Tibial nerve (tissue), 4 donors: ENCODE data around the gene CAMSAP2. TPM values are rescaled to one million over a fixed set of nuclear protein-coding genes. Genes with fewer than 3 reads are reported as not detected.

Experiments
- DNase-seq, 2 donors: peaks; one replicate each; pipeline ENCODE4 v3.0.0-alpha.2; 2019; ENCODE audit warnings: low spot score in 2 of 2
- H3K27ac ChIP-seq, 4 donors: fragments of 200-600 bp; sonication (generic) in 3 of 4; one replicate each; pipeline ENCODE4 v1.5.1; 2017 to 2019; ENCODE audit warnings: mild to moderate bottlenecking in 1 of 4
- H3K27me3 ChIP-seq, 2 donors: fragments of 200-600 bp; sonication (generic) in 1 of 2; one replicate each; pipeline versions ENCODE4 v1.5.1 to v1.6.0; 2017 to 2019
- H3K36me3 ChIP-seq, 3 donors: fragments of 200-600 bp; sonication (generic); one replicate each; pipeline ENCODE4 v1.5.1; 2018 to 2019
- H3K4me1 ChIP-seq, 4 donors: fragments of 200-600 bp; sonication (generic) in 3 of 4; one replicate each; pipeline ENCODE4 v1.5.1; 2017 to 2019
- H3K4me3 ChIP-seq, 4 donors: fragments of 200-600 bp; sonication (generic) in 3 of 4; one replicate each; pipeline ENCODE4 v1.5.1; 2017 to 2019; ENCODE audit warnings: mild to moderate bottlenecking in 1 of 4, moderate library complexity in 1 of 4
- H3K9me3 ChIP-seq, 4 donors: fragments of 200-600 bp; sonication (generic) in 3 of 4; one replicate each; pipeline ENCODE4 v1.5.1; 2017 to 2019
- EP300 ChIP-seq, 2 donors: sonication (generic); formaldehyde crosslinking; IDR thresholded peaks; one replicate each; pipeline ENCODE4 v1.6.1; 2017; ENCODE audit warnings: antibody characterized with exemption in 2 of 2, mild to moderate bottlenecking in 1 of 2
- POLR2A ChIP-seq, 2 donors: fragments of 450-650 bp; IDR thresholded peaks; one replicate each; pipeline ENCODE4 v1.6.1; 2017; ENCODE audit warnings: antibody characterized with exemption in 2 of 2, mild to moderate bottlenecking in 2 of 2, moderate library complexity in 2 of 2
- WGBS, 2 donors: methylation state at CpG; one replicate each; pipeline ENCODE4 v1.1.5; 2018; 5-methylcytosine and 5-hydroxymethylcytosine counted together
- total RNA-seq, 4 donors: library from RNA; depleted of rRNA; stranded (reverse); fragments of >200 nt; gene quantifications; one replicate each; pipeline ENCODE4 v1.1.0, GENCODE V29; 2016
- TF ChIP-seq, protein P1 (sequence below), 5 experiments: fragments of 200-600 bp in 3 of 5; fragments of 450-650 bp in 2 of 5; sonication (generic) in 3 of 5; IDR thresholded peaks; one replicate each; pipeline ENCODE4 v1.5.1; 2016 to 2019; ENCODE audit warnings: antibody characterized with exemption in 5 of 5, mild to moderate bottlenecking in 3 of 5, moderate library complexity in 2 of 5

Gene CAMSAP2
- total RNA-seq, 4 donors from 2014 or later = 27.3 to 38.9 (median 31.6) TPM

DNA sequence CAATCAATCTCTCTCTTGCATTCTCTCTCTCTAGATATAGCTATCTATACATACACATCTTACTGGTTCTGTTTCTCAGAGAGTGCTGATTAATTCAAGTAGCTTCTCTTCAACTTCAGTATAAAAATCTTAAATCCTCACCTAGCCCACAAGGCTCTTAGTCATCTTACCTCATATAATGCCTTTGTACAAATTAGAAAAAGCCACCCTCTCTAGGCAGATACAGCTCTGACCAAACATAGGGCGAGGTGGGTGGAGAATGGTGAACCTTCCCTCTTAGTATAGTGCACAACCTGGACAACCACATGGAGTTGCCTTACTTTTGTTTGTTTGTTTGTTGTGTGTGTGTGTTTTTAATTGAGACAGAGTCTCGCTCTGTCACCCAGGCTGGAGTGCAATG, 150.9 kb downstream of the CAMSAP2 start:
- Histone ChIP-seq H3K9me3 (no peaks in the 10 kb centered on the region), H3K4me3 (no peak overlapping the region), H3K27me3 (peaks cover 0 to 61% of the 10 kb centered on the region in 2 donors), H3K36me3 (no peaks in the 10 kb centered on the region), H3K27ac (no peak overlapping the region), H3K4me1 (peaks cover 0 to 20% (median 14%) of the 10 kb centered on the region in 4 donors)
- TF ChIP-seq POLR2A (IDR thresholded peaks at IDR 0.05) (no peak), EP300 (IDR thresholded peaks at IDR 0.05) (no peak)
- TF ChIP-seq, protein P1, sequence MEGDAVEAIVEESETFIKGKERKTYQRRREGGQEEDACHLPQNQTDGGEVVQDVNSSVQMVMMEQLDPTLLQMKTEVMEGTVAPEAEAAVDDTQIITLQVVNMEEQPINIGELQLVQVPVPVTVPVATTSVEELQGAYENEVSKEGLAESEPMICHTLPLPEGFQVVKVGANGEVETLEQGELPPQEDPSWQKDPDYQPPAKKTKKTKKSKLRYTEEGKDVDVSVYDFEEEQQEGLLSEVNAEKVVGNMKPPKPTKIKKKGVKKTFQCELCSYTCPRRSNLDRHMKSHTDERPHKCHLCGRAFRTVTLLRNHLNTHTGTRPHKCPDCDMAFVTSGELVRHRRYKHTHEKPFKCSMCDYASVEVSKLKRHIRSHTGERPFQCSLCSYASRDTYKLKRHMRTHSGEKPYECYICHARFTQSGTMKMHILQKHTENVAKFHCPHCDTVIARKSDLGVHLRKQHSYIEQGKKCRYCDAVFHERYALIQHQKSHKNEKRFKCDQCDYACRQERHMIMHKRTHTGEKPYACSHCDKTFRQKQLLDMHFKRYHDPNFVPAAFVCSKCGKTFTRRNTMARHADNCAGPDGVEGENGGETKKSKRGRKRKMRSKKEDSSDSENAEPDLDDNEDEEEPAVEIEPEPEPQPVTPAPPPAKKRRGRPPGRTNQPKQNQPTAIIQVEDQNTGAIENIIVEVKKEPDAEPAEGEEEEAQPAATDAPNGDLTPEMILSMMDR (IDR thresholded peaks at IDR 0.05) = no peak
- WGBS, 2 donors = 96 to 98% methylated on average over 2 of the region's 2 CpGs
- no peak for DNase-seq

DNA sequence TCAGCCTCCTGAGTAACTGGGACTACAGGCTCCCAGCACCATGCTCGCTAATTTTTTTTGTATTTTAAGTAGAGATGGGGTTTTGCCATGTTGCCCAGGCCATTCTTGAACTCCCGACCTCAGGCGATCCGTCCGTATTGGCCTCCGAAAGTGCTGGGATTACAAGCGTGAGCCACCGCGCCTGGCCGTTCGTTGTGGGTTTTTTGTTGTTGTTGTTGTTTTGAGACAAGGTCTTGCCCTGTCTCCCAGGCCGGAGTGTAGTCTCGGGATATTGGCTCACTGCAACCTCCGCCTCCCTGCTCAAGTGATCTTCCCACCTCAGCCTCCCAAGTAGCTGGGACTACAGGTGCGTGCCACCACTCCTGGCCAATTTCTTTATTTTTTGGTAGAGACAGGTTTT, 151.3 kb downstream of the CAMSAP2 start:
- DNase-seq = no peak
- Histone ChIP-seq H3K27ac (no peak overlapping the region), H3K36me3 (no peaks in the 10 kb centered on the region), H3K4me1 (peaks cover 0 to 20% (median 14%) of the 10 kb centered on the region in 4 donors), H3K9me3 (no peaks in the 10 kb centered on the region), H3K27me3 (peaks cover 0 to 65% of the 10 kb centered on the region in 2 donors), H3K4me3 (no peak overlapping the region)
- 96% methylated on average over 15 of the region's 15 CpGs for WGBS, 2 donors
- TF ChIP-seq, protein P1 (IDR thresholded peaks at IDR 0.05) = no peak
- no peak for TF ChIP-seq EP300 (IDR thresholded peaks at IDR 0.05)
- no peak for TF ChIP-seq POLR2A (IDR thresholded peaks at IDR 0.05)

DNA sequence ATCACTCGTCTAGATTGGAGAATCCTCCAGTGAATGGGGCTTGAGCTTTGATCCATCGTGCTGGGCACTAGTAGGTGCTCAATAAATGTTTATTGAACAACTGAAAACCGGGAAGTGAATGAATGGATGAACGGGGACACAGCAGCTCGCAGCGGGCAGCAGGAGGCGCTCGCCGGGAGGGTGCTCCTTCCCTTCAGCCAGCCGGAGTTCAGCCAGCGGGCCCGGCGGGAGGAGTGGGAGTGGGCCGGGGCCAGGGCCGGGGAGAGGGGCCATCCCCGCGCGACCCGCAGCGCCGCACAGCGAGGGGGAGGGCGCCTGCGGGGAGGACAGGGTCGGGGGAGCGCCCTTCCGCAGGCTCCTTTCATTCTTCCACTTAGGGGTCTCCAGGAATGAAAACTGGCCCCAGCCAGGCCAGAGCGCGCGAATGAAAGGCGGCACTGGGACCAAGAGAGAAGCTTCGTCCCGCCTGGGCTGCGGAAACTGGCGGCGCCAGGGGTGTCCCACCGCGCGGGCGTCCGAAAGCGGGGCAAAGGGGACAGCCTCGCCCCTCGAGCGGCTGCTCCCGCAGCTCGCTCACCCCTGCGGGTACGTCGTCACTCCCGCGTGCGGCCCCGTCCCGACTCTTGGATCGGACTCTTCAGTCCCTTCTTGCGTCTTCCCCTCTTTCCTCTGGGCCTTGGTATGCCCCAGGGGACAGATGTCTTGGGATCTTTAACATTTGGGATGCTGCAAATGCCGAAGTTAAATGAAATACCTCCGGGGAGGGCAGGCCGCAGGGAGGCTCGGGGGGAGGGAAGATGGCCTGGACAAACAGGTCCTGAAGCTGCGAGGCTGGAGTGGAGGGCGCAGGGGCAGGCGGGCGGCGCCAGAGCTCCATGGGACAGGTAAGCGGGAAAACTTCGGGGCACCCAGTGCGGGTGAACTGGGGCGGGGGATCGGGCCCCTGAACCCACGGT, 152.4 kb downstream of the CAMSAP2 start:
- Histone ChIP-seq H3K27ac (peak overlapping the region in 1 of 4 donors; percentile 51), H3K4me3 (peak overlapping the region; percentile 7 to 48 (median 40)), H3K36me3 (no peaks in the 10 kb centered on the region), H3K4me1 (peaks cover 0 to 20% (median 14%) of the 10 kb centered on the region in 4 donors), H3K9me3 (no peaks in the 10 kb centered on the region), H3K27me3 (peaks cover 0 to 65% of the 10 kb centered on the region in 2 donors)
- TF ChIP-seq, protein P1 (IDR thresholded peaks at IDR 0.05) = peak in 1 of 5 experiments; percentile 8
- no peak for TF ChIP-seq POLR2A (IDR thresholded peaks at IDR 0.05)
- 5 to 11% methylated on average over 32 to 69 of the region's 72 CpGs for WGBS, 2 donors
- no peak for DNase-seq

DNA sequence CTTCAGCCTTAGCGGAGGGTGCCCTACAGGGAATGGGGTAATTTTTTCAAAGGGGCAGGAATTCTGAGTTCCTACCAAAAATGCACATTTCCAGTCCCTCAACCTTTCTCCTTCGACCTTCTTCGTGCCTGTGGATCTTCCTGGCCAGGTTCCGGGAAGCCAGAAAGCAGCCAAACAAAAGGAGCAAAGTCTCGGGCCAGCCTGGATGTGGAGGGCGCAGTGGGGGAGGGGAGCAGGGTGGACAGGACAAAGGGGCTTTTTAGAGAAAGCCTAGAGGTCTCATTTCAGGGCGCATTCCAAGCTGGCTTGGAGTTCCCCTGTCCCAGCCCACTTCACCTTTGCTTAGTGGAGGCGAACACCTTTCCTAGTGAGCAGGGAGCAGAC, 153.1 kb downstream of the CAMSAP2 start:
- no peak for TF ChIP-seq EP300 (IDR thresholded peaks at IDR 0.05)
- TF ChIP-seq POLR2A (IDR thresholded peaks at IDR 0.05) = no peak
- H3K4me3 ChIP-seq = peak overlapping the region in 2 of 4 donors; percentile 47 to 48
- WGBS, 2 donors = 19 to 23% methylated on average over 8 of the region's 8 CpGs
- DNase-seq = no peak
- peaks cover 0 to 65% of the 10 kb centered on the region in 2 donors for H3K27me3 ChIP-seq
- H3K4me1 ChIP-seq = peaks cover 0 to 20% (median 14%) of the 10 kb centered on the region in 4 donors
- H3K9me3 ChIP-seq = no peaks in the 10 kb centered on the region
- H3K36me3 ChIP-seq = no peaks in the 10 kb centered on the region
- peak overlapping the region in 1 of 4 donors; percentile 51 for H3K27ac ChIP-seq

DNA sequence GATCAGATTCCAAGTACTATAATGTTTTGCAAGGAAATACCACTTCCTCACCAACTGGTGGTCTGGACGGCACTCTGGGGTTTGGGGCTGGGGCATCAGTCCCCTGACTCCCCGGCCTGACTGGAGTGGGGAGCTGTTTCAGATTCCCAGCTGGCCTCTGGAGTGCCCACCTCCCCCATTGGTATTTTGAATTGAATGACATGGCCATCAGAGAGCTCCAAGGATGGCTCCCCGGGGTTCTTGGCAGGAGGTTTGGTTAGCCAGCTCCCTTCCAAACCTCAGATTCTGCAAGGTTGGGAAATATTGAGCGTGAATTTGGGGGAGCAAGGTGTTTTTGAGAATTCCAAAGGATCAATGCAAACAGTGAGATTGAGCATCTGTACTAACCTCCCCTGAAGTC, 153.9 kb downstream of the CAMSAP2 start:
- Histone ChIP-seq H3K4me3 (no peak overlapping the region), H3K9me3 (no peaks in the 10 kb centered on the region), H3K27me3 (peaks cover 0 to 68% of the 10 kb centered on the region in 2 donors), H3K4me1 (peaks cover 0 to 20% (median 14%) of the 10 kb centered on the region in 4 donors), H3K36me3 (no peaks in the 10 kb centered on the region), H3K27ac (no peak overlapping the region)
- TF ChIP-seq, protein P1 (IDR thresholded peaks at IDR 0.05) = no peak
- TF ChIP-seq EP300 (IDR thresholded peaks at IDR 0.05) (no peak), POLR2A (IDR thresholded peaks at IDR 0.05) (no peak)
- 47 to 61% methylated on average over 4 of the region's 4 CpGs for WGBS, 2 donors
- no peak for DNase-seq
